Mesendoderm (in vitro differentiated cells): ENCODE results near the gene SMIM38.

Experiments used
- DNase-seq: peaks from one replicate; pipeline ENCODE4 v3.0.0; 2013
- H2AK5ac ChIP-seq: 2 replicates; pipeline ENCODE4 v1.6.1; 2013; ENCODE audit warnings: low read length, inconsistent platforms
- H2BK120ac ChIP-seq: 2 replicates; pipeline ENCODE4 v1.6.1; 2013; ENCODE audit warnings: low read depth, mild to moderate bottlenecking, low read length, moderate library complexity, mixed read lengths
- H2BK15ac ChIP-seq: replicated peaks from 2 replicates; pipeline ENCODE4 v1.6.1; 2013; ENCODE audit warnings: low read depth, mild to moderate bottlenecking, moderate library complexity
- H2BK5ac ChIP-seq: 2 replicates; pipeline ENCODE4 v1.6.1; 2013; ENCODE audit warnings: low read length, inconsistent platforms
- H3K18ac ChIP-seq: 2 replicates; pipeline ENCODE4 v1.6.1; 2013; ENCODE audit warnings: mild to moderate bottlenecking, low read length, mixed read lengths
- H3K23ac ChIP-seq: one replicate; pipeline ENCODE4 v1.6.1; 2013; ENCODE audit warnings: low read length
- H3K27ac ChIP-seq: 2 replicates; pipeline ENCODE4 v1.5.1; 2013; ENCODE audit warnings: low read depth, mild to moderate bottlenecking, inconsistent platforms, low read length, moderate library complexity
- H3K27me3 ChIP-seq: 2 replicates; pipeline ENCODE4 v1.6.1; 2013; ENCODE audit warnings: low read length, control low read depth, mild to moderate bottlenecking, inconsistent platforms; ENCODE audit not compliant: insufficient read depth, poor library complexity
- H3K36me3 ChIP-seq: 2 replicates; pipeline ENCODE4 v1.6.1; 2013; ENCODE audit warnings: low read length, inconsistent platforms; ENCODE audit not compliant: control insufficient read depth, insufficient read depth
- H3K4ac ChIP-seq: one replicate; pipeline ENCODE4 v1.6.1; 2013; ENCODE audit warnings: low read depth, mild to moderate bottlenecking, low read length, moderate library complexity
- H3K4me1 ChIP-seq: 2 replicates; pipeline ENCODE4 v1.6.1; 2013; ENCODE audit warnings: low read depth, low read length, inconsistent platforms; ENCODE audit not compliant: control insufficient read depth
- H3K4me2 ChIP-seq: 2 replicates; pipeline ENCODE4 v1.6.1; 2013; ENCODE audit warnings: low read length
- H3K4me3 ChIP-seq: 2 replicates; pipeline ENCODE4 v1.5.1; 2013; ENCODE audit warnings: mild to moderate bottlenecking, low read length
- H3K56ac ChIP-seq: one replicate; pipeline ENCODE4 v1.6.1; 2013; ENCODE audit warnings: low read length
- H3K79me1 ChIP-seq: 2 replicates; pipeline ENCODE4 v1.6.1; 2013; ENCODE audit warnings: low read length, inconsistent platforms
- H3K79me2 ChIP-seq: 2 replicates; pipeline ENCODE4 v1.6.1; 2013; ENCODE audit warnings: mild to moderate bottlenecking, low read length; ENCODE audit not compliant: control insufficient read depth, insufficient read depth
- H3K9ac ChIP-seq: 2 replicates; pipeline ENCODE4 v1.6.1; 2013; ENCODE audit warnings: low read length, inconsistent platforms
- H4K5ac ChIP-seq: one replicate; pipeline ENCODE4 v1.6.1; 2013; ENCODE audit warnings: low read length
- H4K8ac ChIP-seq: one replicate; pipeline ENCODE4 v1.6.1; 2013; ENCODE audit warnings: low read depth, mild to moderate bottlenecking, control low read depth, low read length, moderate library complexity
- WGBS: extraction: QIAGEN DNeasy Blood & Tissue Kit; methylation state at CpG from one replicate; pipeline ENCODE4 v1.1.7; 2013; ENCODE audit warnings: low lambda C conversion rate, missing lambda C conversion rate; ENCODE audit not compliant: insufficient coverage; ENCODE audit errors: extremely low coverage; 5-methylcytosine and 5-hydroxymethylcytosine counted together

Gene SMIM38

DNA sequence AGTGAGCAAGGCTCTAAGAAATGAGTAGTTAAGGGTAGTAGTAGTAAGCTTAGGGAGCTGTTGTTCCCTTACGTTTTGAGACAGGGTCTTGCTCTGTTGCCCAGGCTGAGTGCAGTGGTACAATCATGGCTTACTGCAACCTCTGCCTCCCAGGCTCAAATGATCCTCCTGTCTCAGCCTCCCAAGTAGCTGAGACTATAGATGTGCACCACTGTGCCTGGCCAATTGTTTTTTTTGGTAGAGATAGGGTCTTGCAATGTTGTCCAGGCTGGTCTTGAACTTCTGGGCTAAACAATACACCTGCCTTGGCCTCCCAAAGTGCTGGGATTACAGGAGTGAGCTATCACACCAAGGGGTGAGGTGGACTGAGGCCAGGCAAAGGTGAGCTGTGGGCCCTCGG is 10.0 kb downstream of the SMIM38 start:
- H4K8ac ChIP-seq: no peak overlapping the region
- no peaks in the 10 kb centered on the region for H3K27me3 ChIP-seq
- H2BK5ac ChIP-seq: no peak overlapping the region
- H4K5ac ChIP-seq: no peak overlapping the region
- H3K36me3 ChIP-seq: no peaks in the 10 kb centered on the region
- H3K4me1 ChIP-seq: no peaks in the 10 kb centered on the region
- no peak overlapping the region for H3K27ac ChIP-seq
- WGBS: no CpG with 5 or more reads among the region's 2 CpGs
- H3K79me1 ChIP-seq: no peaks in the 10 kb centered on the region
- H3K4me3 ChIP-seq: no peak overlapping the region
- DNase-seq: no peak
- H3K18ac ChIP-seq: no peak overlapping the region
- no peak overlapping the region for H2BK15ac ChIP-seq
- no peak overlapping the region for H3K4ac ChIP-seq
- no peak overlapping the region for H2AK5ac ChIP-seq
- H3K23ac ChIP-seq: no peak overlapping the region
- H3K79me2 ChIP-seq: no peaks in the 10 kb centered on the region
- H2BK120ac ChIP-seq: no peak overlapping the region
- H3K4me2 ChIP-seq: no peak overlapping the region
- no peak overlapping the region for H3K56ac ChIP-seq
- no peak overlapping the region for H3K9ac ChIP-seq

DNA sequence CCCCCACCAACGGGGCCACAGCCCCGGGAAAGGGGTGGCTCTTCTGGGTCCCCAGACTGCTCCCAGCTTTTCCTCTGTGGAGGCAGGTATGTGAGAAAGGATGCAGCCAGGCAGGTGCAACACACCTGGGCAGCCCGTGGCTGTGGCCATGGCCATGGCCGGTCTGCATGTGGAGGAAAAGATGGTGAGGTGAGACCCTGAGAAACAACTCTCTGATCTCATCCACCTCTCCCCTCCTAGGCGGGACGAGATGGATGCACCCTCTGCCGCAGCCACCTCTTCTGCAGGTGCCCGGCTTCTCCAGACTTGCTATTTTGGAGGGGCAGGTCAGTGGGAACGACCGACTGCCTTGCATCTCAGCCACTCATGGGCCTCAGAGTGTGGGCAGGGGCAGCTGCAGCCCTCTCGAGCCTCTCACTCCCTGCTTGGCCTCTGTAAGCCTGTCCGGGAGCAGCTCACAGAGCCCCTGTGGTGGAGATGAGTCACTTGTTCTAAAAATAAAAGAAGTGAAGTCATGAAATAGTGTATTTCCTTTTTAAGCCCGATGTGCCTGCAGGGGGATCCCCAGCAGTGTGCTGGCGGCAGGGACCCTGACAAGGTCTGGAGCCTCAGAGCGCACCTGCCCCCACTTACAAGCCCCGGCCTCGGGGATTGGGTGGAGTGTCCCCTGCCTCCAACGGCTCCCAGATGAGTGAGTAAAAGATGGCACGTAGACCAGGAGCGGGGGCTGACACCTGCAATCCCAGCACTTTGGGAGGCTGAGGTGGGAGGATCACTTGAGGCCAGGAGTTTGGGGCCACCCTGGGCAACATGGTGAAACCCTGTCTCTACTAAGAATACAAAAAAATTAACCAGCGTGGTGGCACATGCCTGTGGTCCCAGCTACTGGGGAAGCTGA is 10.7 kb downstream of the SMIM38 start:
- no peak overlapping the region for H3K4ac ChIP-seq
- no peak overlapping the region for H2AK5ac ChIP-seq
- no peak overlapping the region for H2BK15ac ChIP-seq
- peak overlapping the region; percentile 42 for H3K56ac ChIP-seq
- no peaks in the 10 kb centered on the region for H3K79me2 ChIP-seq
- H3K9ac ChIP-seq: no peak overlapping the region
- H3K4me2 ChIP-seq: no peak overlapping the region
- no peak overlapping the region for H2BK120ac ChIP-seq
- DNase-seq: peak; percentile 93
- no peak overlapping the region for H3K18ac ChIP-seq
- H3K27ac ChIP-seq: peak overlapping the region; percentile 2
- no peaks in the 10 kb centered on the region for H3K27me3 ChIP-seq
- no peak overlapping the region for H3K4me3 ChIP-seq
- H3K4me1 ChIP-seq: no peaks in the 10 kb centered on the region
- no peaks in the 10 kb centered on the region for H3K79me1 ChIP-seq
- H2BK5ac ChIP-seq: no peak overlapping the region
- no CpG with 5 or more reads among the region's 21 CpGs for WGBS
- no peak overlapping the region for H3K23ac ChIP-seq
- no peaks in the 10 kb centered on the region for H3K36me3 ChIP-seq
- H4K5ac ChIP-seq: no peak overlapping the region
- no peak overlapping the region for H4K8ac ChIP-seq

DNA sequence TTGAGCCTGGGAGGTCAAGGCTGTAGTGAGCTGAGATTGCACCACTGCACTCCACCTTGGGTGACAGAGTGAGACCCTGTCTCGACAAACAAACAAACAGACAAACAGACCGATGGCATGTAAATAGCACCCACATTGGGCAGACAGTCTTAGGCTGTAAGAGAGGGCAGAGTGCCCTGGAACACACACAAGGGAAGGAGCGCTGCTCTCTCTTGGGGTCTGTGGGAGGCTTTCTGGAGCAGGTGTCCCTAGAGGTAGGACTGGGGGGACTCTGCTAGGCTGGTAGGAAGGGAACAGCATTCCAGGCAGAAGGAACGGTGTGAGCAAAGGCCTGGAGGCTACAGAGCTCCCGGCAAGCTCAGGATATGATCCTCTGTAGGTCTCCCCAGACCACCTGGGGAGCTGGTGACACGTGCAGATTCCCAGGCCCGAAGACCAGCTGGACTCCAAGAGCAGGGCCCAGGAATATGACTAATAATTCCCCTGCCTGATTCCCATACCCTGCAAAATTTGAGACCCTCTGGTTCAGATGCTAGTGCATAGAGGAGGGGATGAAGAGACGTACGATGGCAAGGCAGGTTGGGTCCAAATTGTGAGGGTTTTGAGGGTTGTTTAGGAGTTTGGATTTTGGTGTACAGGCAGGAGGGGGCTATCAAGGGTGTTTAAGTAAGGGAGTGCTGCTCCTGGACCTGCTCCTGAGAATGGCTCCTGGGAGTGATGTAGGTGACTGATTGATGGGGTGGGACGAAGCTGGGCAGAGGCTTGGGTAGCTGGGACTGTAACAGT is 11.6 kb downstream of the SMIM38 start:
- DNase-seq: no peak
- H4K8ac ChIP-seq: no peak overlapping the region
- H3K27me3 ChIP-seq: no peaks in the 10 kb centered on the region
- no peak overlapping the region for H3K56ac ChIP-seq
- no peak overlapping the region for H3K9ac ChIP-seq
- no peaks in the 10 kb centered on the region for H3K4me1 ChIP-seq
- no CpG with 5 or more reads among the region's 10 CpGs for WGBS
- H3K23ac ChIP-seq: no peak overlapping the region
- H2BK120ac ChIP-seq: no peak overlapping the region
- H3K79me1 ChIP-seq: no peaks in the 10 kb centered on the region
- H3K18ac ChIP-seq: no peak overlapping the region
- H2BK15ac ChIP-seq: no peak overlapping the region
- no peak overlapping the region for H3K4me2 ChIP-seq
- no peak overlapping the region for H2AK5ac ChIP-seq
- no peaks in the 10 kb centered on the region for H3K36me3 ChIP-seq
- no peaks in the 10 kb centered on the region for H3K79me2 ChIP-seq
- H2BK5ac ChIP-seq: no peak overlapping the region
- H3K4me3 ChIP-seq: no peak overlapping the region
- H3K4ac ChIP-seq: no peak overlapping the region
- no peak overlapping the region for H3K27ac ChIP-seq
- no peak overlapping the region for H4K5ac ChIP-seq

GRCh38 chr11:69167916-69168691 is 12.4 kb downstream of the SMIM38 start:
- H3K79me2 ChIP-seq: no peaks in the 10 kb centered on the region
- no peak overlapping the region for H3K4ac ChIP-seq
- H3K4me2 ChIP-seq: no peak overlapping the region
- H3K4me3 ChIP-seq: no peak overlapping the region
- no peaks in the 10 kb centered on the region for H3K79me1 ChIP-seq
- no peaks in the 10 kb centered on the region for H3K4me1 ChIP-seq
- H3K27ac ChIP-seq: no peak overlapping the region
- H4K8ac ChIP-seq: no peak overlapping the region
- H3K23ac ChIP-seq: no peak overlapping the region
- no peak for DNase-seq
- no peak overlapping the region for H3K56ac ChIP-seq
- H3K27me3 ChIP-seq: no peaks in the 10 kb centered on the region
- peak overlapping the region; percentile 10 for H2BK120ac ChIP-seq
- no peak overlapping the region for H2BK15ac ChIP-seq
- no peak overlapping the region for H3K9ac ChIP-seq
- no peak overlapping the region for H2AK5ac ChIP-seq
- no peak overlapping the region for H3K18ac ChIP-seq
- H4K5ac ChIP-seq: no peak overlapping the region
- H3K36me3 ChIP-seq: no peaks in the 10 kb centered on the region
- no CpG with 5 or more reads among the region's 9 CpGs for WGBS
- H2BK5ac ChIP-seq: no peak overlapping the region

- no peaks in the 10 kb centered on the region for H3K79me1 ChIP-seq
- no peak overlapping the region for H3K27ac ChIP-seq
- no peak overlapping the region for H2BK5ac ChIP-seq
- DNase-seq: no peak
- H3K36me3 ChIP-seq: no peaks in the 10 kb centered on the region
- H3K27me3 ChIP-seq: no peaks in the 10 kb centered on the region
- WGBS: no CpG with 5 or more reads among the region's 3 CpGs
- no peak overlapping the region for H3K18ac ChIP-seq
- no peak overlapping the region for H3K4me3 ChIP-seq
- no peak overlapping the region for H3K56ac ChIP-seq
- H3K4me2 ChIP-seq: no peak overlapping the region
- H3K4me1 ChIP-seq: no peaks in the 10 kb centered on the region
- H3K4ac ChIP-seq: no peak overlapping the region
- H2BK15ac ChIP-seq: no peak overlapping the region
- no peak overlapping the region for H3K23ac ChIP-seq
- H3K9ac ChIP-seq: no peak overlapping the region
- no peaks in the 10 kb centered on the region for H3K79me2 ChIP-seq
- no peak overlapping the region for H2BK120ac ChIP-seq
- no peak overlapping the region for H4K5ac ChIP-seq
- no peak overlapping the region for H4K8ac ChIP-seq
- no peak overlapping the region for H2AK5ac ChIP-seq
Observed at GRCh38 chr11:69169479-69169878, 13.7 kb downstream of the SMIM38 start.
